ENCODE measurements around the gene CLNS1A. TPM values are rescaled to one million over a fixed set of nuclear protein-coding genes. Genes with fewer than 3 reads are reported as not detected.

Gene CLNS1A
- total and polyA plus RNA-seq, 2 experiments from 2014 or later: 77.3 to 137 TPM

DNA sequence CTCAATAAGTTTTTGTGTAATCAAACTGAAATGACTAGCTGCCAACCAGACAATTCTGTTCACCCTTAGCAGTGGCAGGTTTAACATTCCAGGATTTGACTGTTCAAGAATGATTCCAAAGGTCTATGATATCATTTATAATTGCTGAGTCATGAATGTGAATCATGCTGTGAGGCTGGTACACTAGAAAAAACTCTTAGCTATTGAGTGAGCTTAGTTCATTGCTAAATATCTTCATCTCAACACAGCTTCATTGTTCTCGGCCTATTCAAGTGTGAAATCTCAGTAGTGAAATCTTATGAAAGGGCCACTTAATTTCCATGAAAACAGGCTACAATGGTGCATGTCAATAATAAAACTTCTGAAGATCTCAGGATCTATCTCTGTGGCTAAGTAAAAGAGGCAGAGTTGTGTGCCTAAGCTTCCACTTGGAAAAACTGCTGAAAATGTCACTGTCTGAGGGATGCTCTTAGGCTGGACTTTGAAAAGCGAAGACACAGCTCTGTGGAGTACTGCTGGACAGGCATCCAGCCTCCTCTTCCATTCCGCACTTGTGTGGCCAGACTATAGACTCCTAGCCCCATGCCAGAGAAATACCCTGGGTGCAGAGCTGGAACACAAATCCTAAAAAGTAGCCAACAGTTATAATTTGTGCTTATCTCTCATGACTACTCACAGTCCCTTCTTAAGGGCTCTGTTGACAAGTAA, 35.1 kb downstream of the CLNS1A start:
- H3K36me3 ChIP-seq (replicated peaks; ENCODE audit: insufficient read depth, low read depth): no peaks in the 10 kb centered on the region
- peak; percentile 40 for DNase-seq (ENCODE audit: low spot score)
- peak overlapping the region; percentile 63 for H3K27ac ChIP-seq
- H3K9me2 ChIP-seq (replicated peaks; ENCODE audit: insufficient read depth): no peaks in the 10 kb centered on the region
- no peak overlapping the region for H2AFZ ChIP-seq
- H3K4me3 ChIP-seq: no peak overlapping the region
- peaks cover 6% of the 10 kb centered on the region for H3K79me2 ChIP-seq
- no peaks in the 10 kb centered on the region for H3K9me3 ChIP-seq (ENCODE audit: low read depth)
- no peaks in the 10 kb centered on the region for H3K27me3 ChIP-seq
- H4K20me1 ChIP-seq (ENCODE audit: insufficient read depth, poor library complexity, severe bottlenecking): no peaks in the 10 kb centered on the region
- H3K4me2 ChIP-seq: no peak overlapping the region
- no peak for TF ChIP-seq EZH2 (IDR thresholded peaks at IDR 0.05; ENCODE audit: borderline replicate concordance)
- no peak for TF ChIP-seq EZH2phosphoT487 (IDR thresholded peaks at IDR 0.05; ENCODE audit: low read depth, severe bottlenecking, unreplicated experiment)
- TF ChIP-seq, protein P1, sequence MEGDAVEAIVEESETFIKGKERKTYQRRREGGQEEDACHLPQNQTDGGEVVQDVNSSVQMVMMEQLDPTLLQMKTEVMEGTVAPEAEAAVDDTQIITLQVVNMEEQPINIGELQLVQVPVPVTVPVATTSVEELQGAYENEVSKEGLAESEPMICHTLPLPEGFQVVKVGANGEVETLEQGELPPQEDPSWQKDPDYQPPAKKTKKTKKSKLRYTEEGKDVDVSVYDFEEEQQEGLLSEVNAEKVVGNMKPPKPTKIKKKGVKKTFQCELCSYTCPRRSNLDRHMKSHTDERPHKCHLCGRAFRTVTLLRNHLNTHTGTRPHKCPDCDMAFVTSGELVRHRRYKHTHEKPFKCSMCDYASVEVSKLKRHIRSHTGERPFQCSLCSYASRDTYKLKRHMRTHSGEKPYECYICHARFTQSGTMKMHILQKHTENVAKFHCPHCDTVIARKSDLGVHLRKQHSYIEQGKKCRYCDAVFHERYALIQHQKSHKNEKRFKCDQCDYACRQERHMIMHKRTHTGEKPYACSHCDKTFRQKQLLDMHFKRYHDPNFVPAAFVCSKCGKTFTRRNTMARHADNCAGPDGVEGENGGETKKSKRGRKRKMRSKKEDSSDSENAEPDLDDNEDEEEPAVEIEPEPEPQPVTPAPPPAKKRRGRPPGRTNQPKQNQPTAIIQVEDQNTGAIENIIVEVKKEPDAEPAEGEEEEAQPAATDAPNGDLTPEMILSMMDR (IDR thresholded peaks at IDR 0.05; ENCODE audit: poor library complexity): no peak
- WGBS (ENCODE audit: low lambda C conversion rate, missing lambda C conversion rate): 98% methylated on average over 3 of the region's 3 CpGs
- peaks cover 4% of the 10 kb centered on the region for H3K4me1 ChIP-seq (ENCODE audit: insufficient read depth)

DNA sequence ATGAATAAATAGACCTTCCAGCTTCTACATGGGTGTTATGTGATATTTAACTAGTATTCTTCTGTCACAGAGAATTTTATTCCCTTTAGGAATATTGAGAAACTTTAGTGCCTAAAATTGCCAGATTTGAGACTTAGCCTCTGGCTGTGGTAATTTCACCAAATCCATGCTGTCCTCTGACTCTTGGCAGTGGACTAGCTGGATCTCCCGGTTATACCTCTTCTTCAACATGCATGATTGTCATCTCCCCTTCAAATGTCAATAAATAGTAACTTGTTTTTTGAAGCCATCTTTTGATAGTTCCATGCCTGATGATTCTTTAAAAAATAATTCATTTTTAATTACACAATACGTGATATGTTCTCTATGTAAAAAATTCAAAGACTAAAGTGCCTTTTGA, 39.4 kb downstream of the CLNS1A start:
- H3K9me3 ChIP-seq (ENCODE audit: low read depth): no peaks in the 10 kb centered on the region
- H3K4me1 ChIP-seq (ENCODE audit: insufficient read depth): peaks cover 8% of the 10 kb centered on the region
- H3K27me3 ChIP-seq: no peaks in the 10 kb centered on the region
- H2AFZ ChIP-seq: no peak overlapping the region
- 75% methylated on average over 2 of the region's 2 CpGs for WGBS (ENCODE audit: low lambda C conversion rate, missing lambda C conversion rate)
- H3K36me3 ChIP-seq (replicated peaks; ENCODE audit: insufficient read depth, low read depth): no peaks in the 10 kb centered on the region
- no peak overlapping the region for H3K4me3 ChIP-seq
- no peak for DNase-seq (ENCODE audit: low spot score)
- no peak overlapping the region for H3K4me2 ChIP-seq
- no peaks in the 10 kb centered on the region for H3K9me2 ChIP-seq (replicated peaks; ENCODE audit: insufficient read depth)
- no peak overlapping the region for H3K27ac ChIP-seq
- H4K20me1 ChIP-seq (ENCODE audit: insufficient read depth, poor library complexity, severe bottlenecking): no peaks in the 10 kb centered on the region
- no peak for TF ChIP-seq EZH2phosphoT487 (IDR thresholded peaks at IDR 0.05; ENCODE audit: low read depth, severe bottlenecking, unreplicated experiment)
- no peak for TF ChIP-seq EZH2 (IDR thresholded peaks at IDR 0.05; ENCODE audit: borderline replicate concordance)
- TF ChIP-seq, protein P1 (IDR thresholded peaks at IDR 0.05; ENCODE audit: poor library complexity): no peak
- peaks cover 8% of the 10 kb centered on the region for H3K79me2 ChIP-seq

DNA sequence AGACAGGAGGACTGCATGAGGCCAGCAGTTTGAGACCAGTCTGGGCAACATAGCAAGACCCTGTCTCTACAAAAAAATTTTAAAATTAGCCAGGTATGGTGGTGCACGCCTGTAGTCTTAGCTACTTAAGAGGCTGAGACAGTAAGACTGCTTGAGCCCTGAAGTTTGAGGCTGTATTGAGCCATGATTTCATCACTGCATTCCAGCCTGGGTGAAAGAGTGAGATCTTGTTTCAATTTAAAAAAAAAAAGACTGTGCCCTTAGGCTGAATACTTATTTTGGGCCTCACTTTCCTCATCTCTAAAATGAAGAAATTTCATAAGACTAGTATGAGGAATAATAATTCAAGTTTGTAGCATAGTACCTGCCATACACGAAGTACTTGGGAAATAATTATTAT, 41.0 kb downstream of the CLNS1A start:
- TF ChIP-seq, protein P1 (IDR thresholded peaks at IDR 0.05; ENCODE audit: poor library complexity): no peak
- TF ChIP-seq EZH2 (IDR thresholded peaks at IDR 0.05; ENCODE audit: borderline replicate concordance): no peak
- TF ChIP-seq EZH2phosphoT487 (IDR thresholded peaks at IDR 0.05; ENCODE audit: low read depth, severe bottlenecking, unreplicated experiment): no peak
- Histone ChIP-seq H3K79me2 (peaks cover 19% of the 10 kb centered on the region), H3K27ac (no peak overlapping the region), H3K4me2 (no peak overlapping the region), H3K4me1 (ENCODE audit: insufficient read depth) (peaks cover 4% of the 10 kb centered on the region), H4K20me1 (ENCODE audit: insufficient read depth, poor library complexity, severe bottlenecking) (no peaks in the 10 kb centered on the region), H3K4me3 (no peak overlapping the region), H3K27me3 (no peaks in the 10 kb centered on the region), H3K9me3 (ENCODE audit: low read depth) (no peaks in the 10 kb centered on the region), H3K36me3 (replicated peaks; ENCODE audit: insufficient read depth, low read depth) (no peaks in the 10 kb centered on the region), H3K9me2 (replicated peaks; ENCODE audit: insufficient read depth) (no peaks in the 10 kb centered on the region), H2AFZ (no peak overlapping the region)
- no peak for DNase-seq (ENCODE audit: low spot score)
- WGBS (ENCODE audit: low lambda C conversion rate, missing lambda C conversion rate): 93% methylated on average over 2 of the region's 2 CpGs
